Tibial nerve (tissue), 4 donors: Measurements from ENCODE around the gene KLF4. TPM values are rescaled to one million over a fixed set of nuclear protein-coding genes. Genes with fewer than 3 reads are reported as not detected.

Source experiments
- DNase-seq, 2 donors: peaks; one replicate each; pipeline ENCODE4 v3.0.0-alpha.2; 2019; ENCODE audit warnings: low spot score in 2 of 2
- H3K27ac ChIP-seq, 4 donors: fragments of 200-600 bp; sonication (generic) in 3 of 4; one replicate each; pipeline ENCODE4 v1.5.1; 2017 to 2019; ENCODE audit warnings: mild to moderate bottlenecking in 1 of 4
- H3K27me3 ChIP-seq, 2 donors: fragments of 200-600 bp; sonication (generic) in 1 of 2; one replicate each; pipeline versions ENCODE4 v1.5.1 to v1.6.0; 2017 to 2019
- H3K36me3 ChIP-seq, 3 donors: fragments of 200-600 bp; sonication (generic); one replicate each; pipeline ENCODE4 v1.5.1; 2018 to 2019
- H3K4me1 ChIP-seq, 4 donors: fragments of 200-600 bp; sonication (generic) in 3 of 4; one replicate each; pipeline ENCODE4 v1.5.1; 2017 to 2019
- H3K4me3 ChIP-seq, 4 donors: fragments of 200-600 bp; sonication (generic) in 3 of 4; one replicate each; pipeline ENCODE4 v1.5.1; 2017 to 2019; ENCODE audit warnings: mild to moderate bottlenecking in 1 of 4, moderate library complexity in 1 of 4
- H3K9me3 ChIP-seq, 4 donors: fragments of 200-600 bp; sonication (generic) in 3 of 4; one replicate each; pipeline ENCODE4 v1.5.1; 2017 to 2019
- EP300 ChIP-seq, 2 donors: sonication (generic); formaldehyde crosslinking; IDR thresholded peaks; one replicate each; pipeline ENCODE4 v1.6.1; 2017; ENCODE audit warnings: antibody characterized with exemption in 2 of 2, mild to moderate bottlenecking in 1 of 2
- POLR2A ChIP-seq, 2 donors: fragments of 450-650 bp; IDR thresholded peaks; one replicate each; pipeline ENCODE4 v1.6.1; 2017; ENCODE audit warnings: antibody characterized with exemption in 2 of 2, mild to moderate bottlenecking in 2 of 2, moderate library complexity in 2 of 2
- WGBS, 2 donors: methylation state at CpG; one replicate each; pipeline ENCODE4 v1.1.5; 2018; 5-methylcytosine and 5-hydroxymethylcytosine counted together
- total RNA-seq, 4 donors: library from RNA; depleted of rRNA; stranded (reverse); fragments of >200 nt; gene quantifications; one replicate each; pipeline ENCODE4 v1.1.0, GENCODE V29; 2016
- TF ChIP-seq, protein P1 (sequence below), 5 experiments: fragments of 200-600 bp in 3 of 5; fragments of 450-650 bp in 2 of 5; sonication (generic) in 3 of 5; IDR thresholded peaks; one replicate each; pipeline ENCODE4 v1.5.1; 2016 to 2019; ENCODE audit warnings: antibody characterized with exemption in 5 of 5, mild to moderate bottlenecking in 3 of 5, moderate library complexity in 2 of 5

KLF4 gene
- total RNA-seq, 4 donors from 2014 or later: 90.6 to 123 (median 106) TPM

DNA sequence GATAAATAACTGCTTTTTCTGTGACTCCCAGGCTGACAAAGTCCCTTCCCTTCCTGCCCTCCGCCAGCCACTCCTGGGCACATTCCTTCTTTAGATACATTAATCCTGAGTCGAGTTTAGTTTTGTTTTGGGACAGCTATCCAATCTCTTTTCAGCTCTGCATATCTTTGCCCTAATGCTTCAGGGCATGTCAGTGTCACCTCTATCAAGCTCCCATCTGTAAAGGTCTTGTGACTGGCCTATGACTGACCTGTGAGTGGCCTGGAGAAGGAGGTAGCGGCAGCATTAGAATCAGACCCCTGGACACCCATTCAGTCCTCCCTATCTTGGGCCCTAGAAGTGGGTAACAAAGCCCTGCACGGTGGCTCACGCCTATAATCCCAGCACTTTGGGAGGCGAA is 34.0 kb upstream of the KLF4 start:
- Histone ChIP-seq H3K36me3 (no peaks in the 10 kb centered on the region), H3K4me1 (no peaks in the 10 kb centered on the region), H3K27me3 (no peaks in the 10 kb centered on the region), H3K9me3 (no peaks in the 10 kb centered on the region), H3K27ac (no peak overlapping the region), H3K4me3 (no peak overlapping the region)
- TF ChIP-seq, protein P1, sequence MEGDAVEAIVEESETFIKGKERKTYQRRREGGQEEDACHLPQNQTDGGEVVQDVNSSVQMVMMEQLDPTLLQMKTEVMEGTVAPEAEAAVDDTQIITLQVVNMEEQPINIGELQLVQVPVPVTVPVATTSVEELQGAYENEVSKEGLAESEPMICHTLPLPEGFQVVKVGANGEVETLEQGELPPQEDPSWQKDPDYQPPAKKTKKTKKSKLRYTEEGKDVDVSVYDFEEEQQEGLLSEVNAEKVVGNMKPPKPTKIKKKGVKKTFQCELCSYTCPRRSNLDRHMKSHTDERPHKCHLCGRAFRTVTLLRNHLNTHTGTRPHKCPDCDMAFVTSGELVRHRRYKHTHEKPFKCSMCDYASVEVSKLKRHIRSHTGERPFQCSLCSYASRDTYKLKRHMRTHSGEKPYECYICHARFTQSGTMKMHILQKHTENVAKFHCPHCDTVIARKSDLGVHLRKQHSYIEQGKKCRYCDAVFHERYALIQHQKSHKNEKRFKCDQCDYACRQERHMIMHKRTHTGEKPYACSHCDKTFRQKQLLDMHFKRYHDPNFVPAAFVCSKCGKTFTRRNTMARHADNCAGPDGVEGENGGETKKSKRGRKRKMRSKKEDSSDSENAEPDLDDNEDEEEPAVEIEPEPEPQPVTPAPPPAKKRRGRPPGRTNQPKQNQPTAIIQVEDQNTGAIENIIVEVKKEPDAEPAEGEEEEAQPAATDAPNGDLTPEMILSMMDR (IDR thresholded peaks at IDR 0.05): no peak
- TF ChIP-seq EP300 (IDR thresholded peaks at IDR 0.05) (no peak), POLR2A (IDR thresholded peaks at IDR 0.05) (no peak)
- no peak for DNase-seq
- 90 to 91% methylated on average over 6 of the region's 6 CpGs for WGBS, 2 donors

DNA sequence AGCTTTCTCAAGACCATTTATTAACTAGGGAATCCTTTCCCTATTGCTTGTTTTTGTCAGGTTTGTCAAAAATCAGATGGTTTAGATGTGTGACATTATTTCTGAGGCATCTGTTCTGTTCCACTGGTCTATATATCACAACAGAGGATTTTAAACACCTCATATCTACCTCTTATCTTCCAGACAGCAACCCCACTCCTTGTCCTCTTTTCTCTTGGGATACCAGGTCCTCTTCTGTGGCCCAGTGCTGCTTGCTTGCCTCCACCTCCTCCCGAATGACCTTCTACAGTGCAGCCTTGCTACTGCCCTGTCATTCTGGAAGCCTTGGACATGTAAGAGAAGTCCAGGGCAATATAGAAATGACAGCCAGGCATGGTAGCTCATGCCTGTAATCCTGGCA is 30.6 kb upstream of the KLF4 start:
- DNase-seq: no peak

DNA sequence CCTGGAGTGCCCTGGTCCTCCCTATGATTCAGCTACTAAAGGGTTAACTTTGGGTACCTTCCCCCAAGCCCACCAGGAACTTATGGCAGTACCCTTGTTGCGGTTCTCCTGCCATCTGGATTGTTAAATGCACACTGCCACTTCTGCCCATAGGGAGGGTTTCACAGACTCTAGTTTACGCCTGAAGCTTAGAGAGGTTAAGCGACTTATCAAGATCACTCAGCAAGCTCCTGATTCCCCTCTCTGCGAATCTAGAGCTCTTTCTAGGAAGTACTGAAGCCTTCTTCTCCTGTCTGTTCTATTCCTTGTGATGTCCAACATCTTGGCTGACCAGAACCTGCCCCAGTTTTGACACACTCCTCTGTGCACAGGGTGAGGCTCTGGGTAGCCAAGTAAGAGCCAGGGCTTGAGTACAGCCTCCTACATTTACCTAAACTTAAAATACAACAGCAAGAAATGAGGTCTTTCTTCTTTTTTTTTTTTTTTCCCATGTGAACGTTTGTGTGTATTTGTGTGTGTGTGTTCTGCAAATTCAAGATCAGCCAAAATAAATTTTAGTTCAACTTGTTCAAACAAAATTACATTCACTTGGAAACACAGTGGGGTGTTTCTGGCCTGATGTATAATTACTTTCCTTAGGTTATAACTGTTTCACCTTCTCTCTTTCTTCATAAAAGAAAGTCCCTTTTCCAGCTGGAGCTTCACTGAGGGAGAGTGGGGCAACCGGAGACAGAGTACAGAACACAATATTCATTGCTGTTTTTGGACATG is 28.7 kb upstream of the KLF4 start:
- H3K27ac ChIP-seq: no peak overlapping the region
- no peaks in the 10 kb centered on the region for H3K36me3 ChIP-seq
- no peak for DNase-seq
- no peaks in the 10 kb centered on the region for H3K9me3 ChIP-seq
- no peak overlapping the region for H3K4me3 ChIP-seq
- TF ChIP-seq POLR2A (IDR thresholded peaks at IDR 0.05) (no peak), EP300 (IDR thresholded peaks at IDR 0.05) (no peak)
- TF ChIP-seq, protein P1 (IDR thresholded peaks at IDR 0.05): no peak
- 40 to 50% methylated on average over 6 of the region's 6 CpGs for WGBS, 2 donors
- no peaks in the 10 kb centered on the region for H3K4me1 ChIP-seq
- no peaks in the 10 kb centered on the region for H3K27me3 ChIP-seq

More for the DNA sequence above, 30.6 kb upstream of the KLF4 start:
- Histone ChIP-seq H3K4me3 (no peak overlapping the region), H3K27ac (no peak overlapping the region), H3K9me3 (no peaks in the 10 kb centered on the region), H3K36me3 (no peaks in the 10 kb centered on the region), H3K4me1 (no peaks in the 10 kb centered on the region), H3K27me3 (no peaks in the 10 kb centered on the region)
- TF ChIP-seq POLR2A (IDR thresholded peaks at IDR 0.05) (no peak), EP300 (IDR thresholded peaks at IDR 0.05) (no peak)
- TF ChIP-seq, protein P1 (IDR thresholded peaks at IDR 0.05): no peak
- 77 to 100% methylated on average over 1 of the region's 1 CpG for WGBS, 2 donors

DNA sequence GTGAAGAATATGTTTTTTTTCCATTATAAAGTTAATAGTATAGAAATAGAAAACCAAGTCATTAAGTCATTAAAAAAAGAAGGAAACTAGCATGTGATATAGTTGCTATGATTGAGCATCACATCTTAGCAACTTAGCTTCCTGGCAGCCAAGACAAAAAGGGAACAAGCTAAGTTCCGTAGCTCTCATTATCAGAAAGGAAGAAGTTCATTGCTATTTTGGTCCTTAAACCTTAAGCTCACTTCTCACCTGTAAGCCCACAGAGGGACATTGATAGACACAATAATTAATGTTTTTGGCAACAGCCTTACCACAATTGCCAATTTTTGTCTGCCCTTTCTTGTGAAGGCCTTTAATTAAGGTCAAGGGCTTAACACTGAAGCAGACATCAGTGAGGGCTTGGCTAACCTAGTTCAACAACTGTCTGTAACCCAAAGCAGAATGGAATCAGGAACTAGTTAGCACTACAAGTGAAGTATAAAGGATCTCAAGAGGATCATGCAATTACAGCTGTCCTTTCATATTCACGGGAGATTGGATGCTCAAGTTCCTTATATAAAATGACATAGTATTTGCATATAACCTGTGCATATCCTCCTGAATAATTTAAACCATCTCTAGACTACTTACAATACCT is 24.0 kb upstream of the KLF4 start:
- H3K36me3 ChIP-seq: no peaks in the 10 kb centered on the region
- H3K27ac ChIP-seq: no peak overlapping the region
- WGBS, 2 donors: 81 to 82% methylated on average over 2 of the region's 2 CpGs
- no peaks in the 10 kb centered on the region for H3K9me3 ChIP-seq
- TF ChIP-seq EP300 (IDR thresholded peaks at IDR 0.05): no peak
- TF ChIP-seq, protein P1 (IDR thresholded peaks at IDR 0.05): no peak
- no peaks in the 10 kb centered on the region for H3K4me1 ChIP-seq
- H3K27me3 ChIP-seq: no peaks in the 10 kb centered on the region
- H3K4me3 ChIP-seq: no peak overlapping the region
- DNase-seq: no peak
